Neutrophil (primary cell): ENCODE results near the gene ARPC2.

Experiments used
- H3K27ac ChIP-seq: fragments of 200-600 bp; sonication (generic); 2 replicates; pipeline ENCODE4 v1.5.1; 2016; ENCODE audit warnings: mild to moderate bottlenecking, moderate library complexity
- H3K27me3 ChIP-seq: fragments of 200-600 bp; sonication (generic); 2 replicates; pipeline ENCODE4 v1.6.0; 2016; ENCODE audit warnings: mild to moderate bottlenecking
- H3K36me3 ChIP-seq: fragments of 200-600 bp; sonication (generic); 2 replicates; pipeline ENCODE4 v1.5.1; 2017
- H3K4me1 ChIP-seq, 2 experiments: fragments of 200-600 bp in 1 of 2; sonication (generic) in 1 of 2; 1 replicate in 1 of 2; 2 replicates in 1 of 2; pipeline versions ENCODE4 v1.5.1 to v1.6.1; 2013 to 2016; ENCODE audit warnings: low read depth in 1 of 2, low read length in 1 of 2, mild to moderate bottlenecking in 1 of 2, moderate library complexity in 1 of 2; ENCODE audit not compliant: control insufficient read depth in 1 of 2, insufficient read depth in 1 of 2
- H3K4me3 ChIP-seq, 2 experiments: fragments of 200-600 bp in 1 of 2; sonication (generic) in 1 of 2; 1 replicate in 1 of 2; 2 replicates in 1 of 2; pipeline ENCODE4 v1.5.1; 2013 to 2016; ENCODE audit warnings: low read depth in 1 of 2, low read length in 1 of 2, mild to moderate bottlenecking in 1 of 2, moderate library complexity in 1 of 2
- H3K9me3 ChIP-seq: fragments of 200-600 bp; sonication (generic); 2 replicates; pipeline ENCODE4 v1.5.1; 2016
- TF ChIP-seq, protein P1 (sequence below): fragments of 200-600 bp; sonication (generic); IDR thresholded peaks from 2 replicates; pipeline ENCODE4 v1.5.1; 2016; ENCODE audit warnings: antibody characterized with exemption

ARPC2 gene

DNA sequence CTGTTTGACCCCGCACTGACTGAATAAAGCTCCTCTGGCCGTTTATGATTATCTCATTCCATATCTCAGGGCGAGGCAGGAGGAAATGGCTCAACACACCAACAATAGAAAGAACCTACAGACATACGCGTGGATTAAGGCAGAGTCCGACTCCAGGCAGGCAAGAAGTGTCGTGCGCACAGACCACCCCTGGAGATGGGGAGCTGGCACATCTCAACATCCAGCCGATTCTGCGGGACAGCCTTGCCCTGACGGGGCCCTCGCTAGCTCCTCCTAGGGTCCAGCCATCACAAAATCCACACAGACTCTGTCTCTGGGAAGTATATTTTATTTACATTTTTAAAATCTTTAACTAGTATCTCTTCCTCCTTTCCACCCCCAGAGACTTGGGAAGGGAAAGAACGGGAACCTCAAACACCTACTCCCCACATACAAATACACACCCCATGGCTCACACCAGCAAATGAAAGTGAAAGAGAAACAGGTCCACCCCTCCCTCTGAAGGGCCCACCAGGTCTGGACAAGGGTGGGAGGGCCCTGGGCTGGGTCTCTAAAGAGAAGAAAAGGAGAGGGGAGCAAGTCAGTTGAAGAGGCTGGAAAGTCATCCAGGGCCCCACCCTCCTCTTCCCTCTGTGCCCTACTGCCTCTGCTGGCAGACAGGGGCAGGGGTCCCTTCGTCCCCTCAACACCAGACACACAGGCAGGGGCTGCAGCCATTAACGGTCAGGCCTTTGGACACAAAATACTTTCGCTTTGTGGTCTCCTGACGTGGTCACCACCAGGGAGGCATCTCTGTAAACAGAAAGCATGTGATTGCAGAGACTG is 47.0 kb downstream of the ARPC2 start:
- H3K4me1 ChIP-seq, result peaks cover 4 to 5% of the 10 kb centered on the region in 2 experiments
- no peaks in the 10 kb centered on the region for H3K27me3 ChIP-seq
- H3K36me3 ChIP-seq, result peaks cover 41% of the 10 kb centered on the region
- no peak overlapping the region for H3K27ac ChIP-seq
- no peak overlapping the region for H3K4me3 ChIP-seq
- TF ChIP-seq, protein P1, sequence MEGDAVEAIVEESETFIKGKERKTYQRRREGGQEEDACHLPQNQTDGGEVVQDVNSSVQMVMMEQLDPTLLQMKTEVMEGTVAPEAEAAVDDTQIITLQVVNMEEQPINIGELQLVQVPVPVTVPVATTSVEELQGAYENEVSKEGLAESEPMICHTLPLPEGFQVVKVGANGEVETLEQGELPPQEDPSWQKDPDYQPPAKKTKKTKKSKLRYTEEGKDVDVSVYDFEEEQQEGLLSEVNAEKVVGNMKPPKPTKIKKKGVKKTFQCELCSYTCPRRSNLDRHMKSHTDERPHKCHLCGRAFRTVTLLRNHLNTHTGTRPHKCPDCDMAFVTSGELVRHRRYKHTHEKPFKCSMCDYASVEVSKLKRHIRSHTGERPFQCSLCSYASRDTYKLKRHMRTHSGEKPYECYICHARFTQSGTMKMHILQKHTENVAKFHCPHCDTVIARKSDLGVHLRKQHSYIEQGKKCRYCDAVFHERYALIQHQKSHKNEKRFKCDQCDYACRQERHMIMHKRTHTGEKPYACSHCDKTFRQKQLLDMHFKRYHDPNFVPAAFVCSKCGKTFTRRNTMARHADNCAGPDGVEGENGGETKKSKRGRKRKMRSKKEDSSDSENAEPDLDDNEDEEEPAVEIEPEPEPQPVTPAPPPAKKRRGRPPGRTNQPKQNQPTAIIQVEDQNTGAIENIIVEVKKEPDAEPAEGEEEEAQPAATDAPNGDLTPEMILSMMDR, result no peak
- H3K9me3 ChIP-seq, result no peaks in the 10 kb centered on the region

DNA sequence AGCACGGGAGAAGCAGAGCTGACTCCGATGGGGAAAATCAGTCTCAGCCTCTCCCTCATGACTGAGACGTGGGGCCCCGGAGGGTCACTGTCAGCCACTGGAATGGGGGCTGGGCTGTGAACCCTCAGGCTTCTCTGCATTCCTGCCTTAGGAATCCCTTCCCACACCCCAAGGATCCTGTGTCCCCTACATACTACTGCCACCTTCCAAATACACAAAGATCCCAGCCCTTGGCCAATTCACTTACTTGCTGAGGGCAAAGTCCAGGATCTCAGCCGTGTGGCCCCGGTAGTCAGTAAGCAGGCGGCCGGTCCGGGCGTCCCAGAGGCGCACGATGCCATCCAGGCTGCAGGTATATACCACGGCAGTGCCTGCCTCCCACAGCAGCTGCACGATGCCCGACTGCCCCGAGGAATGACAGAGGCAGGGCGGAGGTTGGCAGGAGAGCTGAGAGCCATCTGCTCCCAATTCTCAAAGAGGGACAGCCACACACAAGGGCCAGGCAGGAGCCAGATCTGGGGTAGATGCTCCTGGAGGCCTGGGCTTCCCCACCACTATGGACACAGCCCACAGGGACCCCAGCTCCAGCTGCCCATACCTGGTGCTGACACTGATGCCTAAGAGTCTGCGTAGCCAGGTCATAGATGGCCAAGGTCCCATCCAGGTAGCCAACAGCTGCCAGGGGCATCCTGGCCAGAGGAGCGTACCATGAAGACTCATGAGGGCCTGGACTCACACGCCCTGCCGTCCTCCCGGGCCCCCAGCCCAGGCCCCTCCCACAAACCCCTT is 48.0 kb downstream of the ARPC2 start:
- Histone ChIP-seq H3K36me3 (peaks cover 41% of the 10 kb centered on the region), H3K4me1 (peaks cover 11 to 14% of the 10 kb centered on the region in 2 experiments), H3K27me3 (no peaks in the 10 kb centered on the region), H3K27ac (no peak overlapping the region), H3K9me3 (no peaks in the 10 kb centered on the region), H3K4me3 (no peak overlapping the region)
- TF ChIP-seq, protein P1, result no peak

DNA sequence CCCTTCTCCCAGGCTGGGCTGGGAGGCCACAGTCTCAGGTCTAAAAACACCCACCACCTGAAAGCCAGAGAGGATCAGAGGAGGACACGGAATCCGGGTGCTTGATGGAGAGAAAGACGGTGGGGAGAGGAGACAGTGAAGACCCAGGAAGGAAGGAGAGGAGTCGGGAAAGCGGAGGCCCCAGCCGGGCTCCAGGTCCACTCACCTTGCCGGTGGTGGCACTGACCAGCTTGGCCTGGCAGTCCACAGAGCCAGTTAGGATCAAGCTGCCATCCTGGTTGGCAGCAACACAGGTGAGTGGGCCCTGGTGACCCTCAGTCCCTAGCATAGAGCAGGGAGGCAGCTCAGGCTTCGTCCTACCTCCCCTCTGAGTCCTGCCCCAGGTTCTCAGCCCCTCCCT is 48.6 kb downstream of the ARPC2 start:
- TF ChIP-seq, protein P1, result no peak
- peaks cover 15 to 17% of the 10 kb centered on the region in 2 experiments for H3K4me1 ChIP-seq
- peaks cover 41% of the 10 kb centered on the region for H3K36me3 ChIP-seq
- H3K4me3 ChIP-seq, result no peak overlapping the region
- H3K9me3 ChIP-seq, result no peaks in the 10 kb centered on the region
- H3K27ac ChIP-seq, result no peak overlapping the region
- H3K27me3 ChIP-seq, result no peaks in the 10 kb centered on the region

DNA sequence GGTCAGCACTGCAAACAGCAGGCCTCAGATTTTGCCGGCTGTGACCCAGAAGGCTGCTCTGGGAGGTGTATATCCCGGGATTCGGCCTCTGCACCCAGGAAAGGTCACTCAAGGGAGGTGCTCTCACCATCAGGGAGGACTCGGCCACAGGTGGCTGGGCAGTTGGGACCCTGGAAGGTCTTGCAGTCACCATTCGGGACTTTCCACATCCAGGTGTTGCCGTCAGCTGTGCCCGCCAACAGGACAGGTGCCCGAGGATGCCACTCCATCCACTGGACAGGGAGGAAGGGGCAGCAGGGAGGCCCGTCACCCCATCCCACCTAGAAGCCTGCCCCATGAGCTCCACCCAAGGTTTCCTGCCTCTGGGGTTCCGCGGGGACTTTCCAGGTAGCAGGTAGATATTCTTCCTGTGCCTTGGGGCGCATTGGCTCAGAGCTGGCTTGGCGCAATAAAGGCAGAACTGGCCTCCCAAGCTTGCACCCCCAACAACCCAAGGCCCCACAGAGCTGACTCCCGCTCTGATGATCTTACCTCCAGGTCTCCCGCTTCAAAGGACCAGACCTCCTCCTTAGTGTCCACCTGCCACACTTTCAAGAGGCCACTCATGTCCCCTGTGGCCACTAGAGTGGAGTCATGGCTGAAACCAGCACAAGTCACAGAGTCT is 49.5 kb downstream of the ARPC2 start:
- H3K27me3 ChIP-seq, result no peaks in the 10 kb centered on the region
- H3K4me3 ChIP-seq, result no peak overlapping the region
- H3K36me3 ChIP-seq, result peaks cover 41% of the 10 kb centered on the region
- H3K27ac ChIP-seq, result no peak overlapping the region
- peaks cover 23 to 25% of the 10 kb centered on the region in 2 experiments for H3K4me1 ChIP-seq
- TF ChIP-seq, protein P1, result no peak
- H3K9me3 ChIP-seq, result no peaks in the 10 kb centered on the region

DNA sequence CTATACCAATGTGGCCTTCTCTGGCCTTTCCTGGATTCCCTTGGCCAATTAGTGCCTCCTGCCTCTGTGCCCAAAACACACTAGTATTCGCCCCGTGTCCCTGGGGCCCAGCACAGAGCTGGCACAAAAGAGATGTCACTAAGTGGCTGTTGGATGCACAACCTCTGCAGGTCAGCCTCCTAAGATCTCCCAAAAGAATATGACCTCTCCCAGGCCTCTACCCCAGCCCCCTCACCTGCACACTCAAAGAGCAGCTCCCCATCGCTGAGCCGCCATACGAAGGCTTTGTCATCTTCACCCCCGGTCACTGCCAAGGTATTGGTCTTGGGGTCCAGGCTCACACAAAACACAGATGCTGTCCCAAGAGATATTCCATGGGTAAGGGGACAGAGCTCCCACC is 50.3 kb downstream of the ARPC2 start:
- Histone ChIP-seq H3K4me1 (peaks cover 27 to 31% of the 10 kb centered on the region in 2 experiments), H3K36me3 (peaks cover 41% of the 10 kb centered on the region), H3K27me3 (no peaks in the 10 kb centered on the region), H3K27ac (no peak overlapping the region), H3K9me3 (no peaks in the 10 kb centered on the region), H3K4me3 (no peak overlapping the region)
- TF ChIP-seq, protein P1, result no peak
